CD4-positive, alpha-beta T cell (primary cell): ENCODE results near the gene INPP5A. TPM values are rescaled to one million over a fixed set of nuclear protein-coding genes. Genes with fewer than 3 reads are reported as not detected.

Source experiments
- ATAC-seq: fragments of 200-7000 bp; cut with Tn5 transposase; one replicate; pipeline ENCODE4 v1.10.0; 2022; ENCODE audit warnings: mild to moderate bottlenecking; ENCODE audit not compliant: poor library complexity
- CTCF ChIA-PET: fragments of 350-600 bp; sonication (Branson Sonifier 250); formaldehyde crosslinking; loops from one replicate; lab custom pipeline; 2021; ENCODE audit warnings: antibody characterized with exemption, inconsistent platforms; lab: Charles Lee
- POLR2A ChIA-PET: fragments of 350-600 bp; sonication (Branson Sonifier 250); formaldehyde crosslinking; loops from one replicate; lab custom pipeline; 2021; ENCODE audit warnings: antibody characterized with exemption, inconsistent platforms; lab: Charles Lee
- DNase-seq, 14 experiments: peaks; one replicate each; pipeline ENCODE4 v3.0.0-alpha.2; 2013 to 2020; ENCODE audit warnings: mixed read lengths in 2 of 14
- H3K27ac ChIP-seq, 2 donors: one replicate each; pipeline versions ENCODE4 v1.5.1 to v1.7.0; 2013; ENCODE audit warnings: low read length in 2 of 2, low read depth in 1 of 2, mild to moderate bottlenecking in 1 of 2
- H3K27me3 ChIP-seq, 2 experiments: 1 replicate in 1 of 2; 2 replicates in 1 of 2; pipeline versions ENCODE4 v1.6.1 to v1.7.0; 2013; ENCODE audit warnings: low read length in 2 of 2, control low read depth in 1 of 2, mild to moderate bottlenecking in 1 of 2, moderate library complexity in 1 of 2; ENCODE audit not compliant: insufficient read depth in 2 of 2, control insufficient read depth in 1 of 2
- H3K36me3 ChIP-seq: one replicate; pipeline ENCODE4 v1.6.1; 2013; ENCODE audit warnings: low read length, control low read depth; ENCODE audit not compliant: insufficient read depth
- H3K4me1 ChIP-seq: one replicate; pipeline ENCODE4 v1.6.1; 2013; ENCODE audit warnings: low read length, control low read depth; ENCODE audit not compliant: insufficient read depth
- H3K4me3 ChIP-seq: one replicate; pipeline ENCODE4 v1.5.1; 2013; ENCODE audit warnings: mild to moderate bottlenecking, low read length, moderate library complexity
- H3K9me3 ChIP-seq, 2 experiments: 1 replicate in 1 of 2; 2 replicates in 1 of 2; pipeline versions ENCODE4 v1.6.1 to v1.7.0; 2013; ENCODE audit warnings: low read length in 2 of 2, mild to moderate bottlenecking in 2 of 2, control low read depth in 1 of 2, moderate library complexity in 1 of 2; ENCODE audit not compliant: control insufficient read depth in 1 of 2, insufficient read depth in 1 of 2
- H3K27ac Mint-ChIP-seq: one replicate; pipeline ENCODE4 v1.8.0; 2020; ENCODE audit warnings: mixed read lengths
- H3K27me3 Mint-ChIP-seq: one replicate; pipeline ENCODE4 v1.8.0; 2021; ENCODE audit warnings: mixed read lengths
- H3K36me3 Mint-ChIP-seq: one replicate; pipeline ENCODE4 v1.8.0; 2021; ENCODE audit warnings: low read depth, mixed read lengths
- H3K4me1 Mint-ChIP-seq: one replicate; pipeline ENCODE4 v1.8.0; 2021; ENCODE audit warnings: low read depth, mixed read lengths
- H3K4me3 Mint-ChIP-seq: one replicate; pipeline ENCODE4 v1.8.0; 2020; ENCODE audit warnings: mild to moderate bottlenecking, mixed read lengths
- H3K9me3 Mint-ChIP-seq: one replicate; pipeline ENCODE4 v1.8.0; 2020; ENCODE audit warnings: mixed read lengths
- intact Hi-C, 2 experiments: fragments of 100-400 bp; cut with DNase I in 1 of 2; cut with micrococcal nuclease in 1 of 2; formaldehyde crosslinking; loops; one replicate each; pipeline versions ENCODE4 v1.15.1 to v1.9.0; 2023 to 2025; cut with DNase I, micrococcal nuclease
- total RNA-seq, 174 experiments: library from RNA in 2 of 174; stranded (reverse) in 2 of 174; gene quantifications; one replicate each; pipeline ENCODE4 v1.2.3 and lab custom pipeline; 2021 to 2026
- TF ChIP-seq, protein P1 (sequence below): fragments of 200-600 bp; IDR thresholded peaks from one replicate; pipeline ENCODE4 v1.8.0; 2022; ENCODE audit warnings: antibody characterized with exemption, mild to moderate bottlenecking

INPP5A gene
- total RNA-seq, 2 experiments from 2014 or later = 22.0 to 24.8 TPM

- Mint-ChIP-seq H3K36me3 (peaks cover 22% of the 10 kb centered on the region), H3K27ac (no peak overlapping the region), H3K9me3 (no peaks in the 10 kb centered on the region), H3K4me3 (no peak overlapping the region), H3K27me3 (no peaks in the 10 kb centered on the region), H3K4me1 (peaks cover 10% of the 10 kb centered on the region)
- peak in 2 of 14 experiments; percentile 20 to 25 for DNase-seq
- TF ChIP-seq, protein P1, sequence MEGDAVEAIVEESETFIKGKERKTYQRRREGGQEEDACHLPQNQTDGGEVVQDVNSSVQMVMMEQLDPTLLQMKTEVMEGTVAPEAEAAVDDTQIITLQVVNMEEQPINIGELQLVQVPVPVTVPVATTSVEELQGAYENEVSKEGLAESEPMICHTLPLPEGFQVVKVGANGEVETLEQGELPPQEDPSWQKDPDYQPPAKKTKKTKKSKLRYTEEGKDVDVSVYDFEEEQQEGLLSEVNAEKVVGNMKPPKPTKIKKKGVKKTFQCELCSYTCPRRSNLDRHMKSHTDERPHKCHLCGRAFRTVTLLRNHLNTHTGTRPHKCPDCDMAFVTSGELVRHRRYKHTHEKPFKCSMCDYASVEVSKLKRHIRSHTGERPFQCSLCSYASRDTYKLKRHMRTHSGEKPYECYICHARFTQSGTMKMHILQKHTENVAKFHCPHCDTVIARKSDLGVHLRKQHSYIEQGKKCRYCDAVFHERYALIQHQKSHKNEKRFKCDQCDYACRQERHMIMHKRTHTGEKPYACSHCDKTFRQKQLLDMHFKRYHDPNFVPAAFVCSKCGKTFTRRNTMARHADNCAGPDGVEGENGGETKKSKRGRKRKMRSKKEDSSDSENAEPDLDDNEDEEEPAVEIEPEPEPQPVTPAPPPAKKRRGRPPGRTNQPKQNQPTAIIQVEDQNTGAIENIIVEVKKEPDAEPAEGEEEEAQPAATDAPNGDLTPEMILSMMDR = no peak
- Histone ChIP-seq H3K9me3 (no peaks in the 10 kb centered on the region), H3K27ac (no peak overlapping the region), H3K4me1 (peaks cover 2% of the 10 kb centered on the region), H3K27me3 (no peaks in the 10 kb centered on the region), H3K4me3 (no peak overlapping the region), H3K36me3 (peaks cover 3% of the 10 kb centered on the region)
- ChIA-PET CTCF (no interaction called here), POLR2A (no interaction called here)
- intact Hi-C loops = no loop called here
- ATAC-seq = no peak
Measured at GRCh38 chr10:132643709-132644526, 106.3 kb downstream of the INPP5A start.

DNA sequence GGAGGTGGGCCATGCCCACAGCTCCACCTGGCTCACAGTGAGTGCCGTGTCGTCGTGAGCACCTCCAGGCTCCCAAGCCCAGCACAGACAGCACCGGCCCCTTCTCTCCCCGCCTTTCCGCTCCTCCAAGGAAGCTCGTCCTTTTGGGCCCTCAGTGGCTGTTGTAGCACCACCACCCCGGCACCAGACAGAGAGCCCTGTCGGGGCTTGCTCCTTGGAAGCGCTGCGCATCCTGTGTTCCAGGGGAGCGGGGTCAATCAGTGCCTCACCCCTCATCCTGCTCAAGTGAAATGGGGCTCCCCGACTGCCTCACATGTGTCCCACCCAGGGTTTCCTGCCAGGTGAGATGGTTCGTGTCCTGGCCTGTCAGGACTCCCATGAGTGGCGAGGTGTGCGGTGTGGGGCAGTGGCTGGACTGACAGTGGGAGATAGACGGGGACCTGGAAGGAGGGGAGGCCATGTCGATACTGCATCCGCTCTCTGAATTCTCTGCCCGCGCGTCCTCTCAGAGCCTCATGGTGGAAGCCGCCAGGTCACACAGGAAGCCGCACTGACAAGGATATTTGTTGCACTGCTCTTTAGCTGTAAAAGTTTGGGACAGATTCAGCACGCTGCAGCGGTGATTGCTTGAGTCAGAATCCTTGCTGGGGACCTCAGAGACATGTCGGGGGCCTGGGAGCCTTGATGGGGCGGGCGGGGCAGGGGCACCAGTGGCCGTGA is 107.1 kb downstream of the INPP5A start:
- peaks cover 10% of the 10 kb centered on the region for H3K4me1 Mint-ChIP-seq
- no peaks in the 10 kb centered on the region for H3K9me3 Mint-ChIP-seq
- Histone ChIP-seq H3K4me3 (no peak overlapping the region), H3K27me3 (no peaks in the 10 kb centered on the region), H3K27ac (no peak overlapping the region), H3K4me1 (peaks cover 2% of the 10 kb centered on the region), H3K36me3 (peaks cover 3% of the 10 kb centered on the region), H3K9me3 (no peaks in the 10 kb centered on the region)
- H3K27me3 Mint-ChIP-seq = no peaks in the 10 kb centered on the region
- H3K27ac Mint-ChIP-seq = no peak overlapping the region
- TF ChIP-seq, protein P1 = no peak
- H3K36me3 Mint-ChIP-seq = peaks cover 22% of the 10 kb centered on the region
- ATAC-seq (no peak), DNase-seq (peak in 1 of 14 experiments; percentile 19)
- ChIA-PET POLR2A (no interaction called here), CTCF (no interaction called here)
- intact Hi-C loops = no loop called here
- no peak overlapping the region for H3K4me3 Mint-ChIP-seq

- H3K4me1 ChIP-seq = peaks cover 2% of the 10 kb centered on the region
- TF ChIP-seq, protein P1 = no peak
- H3K9me3 ChIP-seq = no peaks in the 10 kb centered on the region
- ChIA-PET CTCF (no interaction called here), POLR2A (no interaction called here)
- Mint-ChIP-seq H3K27me3 (no peaks in the 10 kb centered on the region), H3K4me3 (no peak overlapping the region), H3K36me3 (peaks cover 22% of the 10 kb centered on the region), H3K27ac (no peak overlapping the region), H3K4me1 (peaks cover 10% of the 10 kb centered on the region), H3K9me3 (no peaks in the 10 kb centered on the region)
- H3K27ac ChIP-seq = no peak overlapping the region
- intact Hi-C loops = no loop called here
- no peak overlapping the region for H3K4me3 ChIP-seq
- peak in 2 of 14 experiments; percentile 22 to 28 for DNase-seq
- H3K27me3 ChIP-seq = no peaks in the 10 kb centered on the region
- H3K36me3 ChIP-seq = peaks cover 4% of the 10 kb centered on the region
- ATAC-seq = no peak
Measured at GRCh38 chr10:132645247-132645530, 107.6 kb downstream of the INPP5A start.
